ENCODE results near the gene ZC3H14. TPM values are rescaled to one million over a fixed set of nuclear protein-coding genes. Genes with fewer than 3 reads are reported as not detected.

Gene ZC3H14
- total and polyA plus RNA-seq, 10 of the 15 experiments (the other 5 are each of a cell fraction or from before 2014, with no cell fraction given), result 17.9 to 97.1 (median 47.6) TPM

DNA sequence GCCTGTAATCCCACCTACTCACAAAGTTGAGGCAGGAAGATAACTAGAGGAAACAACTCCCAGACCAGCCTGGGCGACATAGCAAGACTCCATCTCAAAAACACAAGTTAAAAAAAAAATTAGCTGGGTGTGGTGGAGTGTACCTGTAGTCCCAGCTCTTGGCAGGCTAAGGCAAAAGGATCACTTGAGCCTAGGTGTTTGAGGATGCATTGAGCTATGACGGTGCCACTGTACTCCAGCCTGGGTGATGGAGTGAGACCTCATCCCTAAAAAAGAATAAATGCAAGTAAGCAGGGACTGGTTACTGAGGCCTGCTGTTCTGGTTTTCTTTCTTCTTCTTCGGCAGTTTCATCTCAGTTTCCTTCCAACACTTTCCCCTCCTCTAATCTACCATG is 15.5 kb upstream of the ZC3H14 start:
- H3K79me2 ChIP-seq (ENCODE audit: control insufficient read depth, insufficient read depth, low read length), result no peaks in the 10 kb centered on the region
- H3K9ac ChIP-seq (ENCODE audit: control insufficient read depth, insufficient read depth, low read length), result no peak overlapping the region
- TF ChIP-seq BCLAF1 (IDR thresholded peaks at IDR 0.05), result no peak
- no peak for TF ChIP-seq GATAD2B (conservative IDR thresholded peaks at IDR 0.05; ENCODE audit: low read depth)
- TF ChIP-seq, protein P1, sequence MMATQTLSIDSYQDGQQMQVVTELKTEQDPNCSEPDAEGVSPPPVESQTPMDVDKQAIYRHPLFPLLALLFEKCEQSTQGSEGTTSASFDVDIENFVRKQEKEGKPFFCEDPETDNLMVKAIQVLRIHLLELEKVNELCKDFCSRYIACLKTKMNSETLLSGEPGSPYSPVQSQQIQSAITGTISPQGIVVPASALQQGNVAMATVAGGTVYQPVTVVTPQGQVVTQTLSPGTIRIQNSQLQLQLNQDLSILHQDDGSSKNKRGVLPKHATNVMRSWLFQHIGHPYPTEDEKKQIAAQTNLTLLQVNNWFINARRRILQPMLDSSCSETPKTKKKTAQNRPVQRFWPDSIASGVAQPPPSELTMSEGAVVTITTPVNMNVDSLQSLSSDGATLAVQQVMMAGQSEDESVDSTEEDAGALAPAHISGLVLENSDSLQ (IDR thresholded peaks at IDR 0.05), result no peak
- TF ChIP-seq NBN (IDR thresholded peaks at IDR 0.05), result no peak
- TF ChIP-seq CHD4 (IDR thresholded peaks at IDR 0.05), result no peak
- TF ChIP-seq ZBTB33 (IDR thresholded peaks at IDR 0.05), result no peak
- no peak for TF ChIP-seq KAT2A (conservative IDR thresholded peaks at IDR 0.05; ENCODE audit: control insufficient read depth, low read depth, low read length)
- TF ChIP-seq, protein P2, sequence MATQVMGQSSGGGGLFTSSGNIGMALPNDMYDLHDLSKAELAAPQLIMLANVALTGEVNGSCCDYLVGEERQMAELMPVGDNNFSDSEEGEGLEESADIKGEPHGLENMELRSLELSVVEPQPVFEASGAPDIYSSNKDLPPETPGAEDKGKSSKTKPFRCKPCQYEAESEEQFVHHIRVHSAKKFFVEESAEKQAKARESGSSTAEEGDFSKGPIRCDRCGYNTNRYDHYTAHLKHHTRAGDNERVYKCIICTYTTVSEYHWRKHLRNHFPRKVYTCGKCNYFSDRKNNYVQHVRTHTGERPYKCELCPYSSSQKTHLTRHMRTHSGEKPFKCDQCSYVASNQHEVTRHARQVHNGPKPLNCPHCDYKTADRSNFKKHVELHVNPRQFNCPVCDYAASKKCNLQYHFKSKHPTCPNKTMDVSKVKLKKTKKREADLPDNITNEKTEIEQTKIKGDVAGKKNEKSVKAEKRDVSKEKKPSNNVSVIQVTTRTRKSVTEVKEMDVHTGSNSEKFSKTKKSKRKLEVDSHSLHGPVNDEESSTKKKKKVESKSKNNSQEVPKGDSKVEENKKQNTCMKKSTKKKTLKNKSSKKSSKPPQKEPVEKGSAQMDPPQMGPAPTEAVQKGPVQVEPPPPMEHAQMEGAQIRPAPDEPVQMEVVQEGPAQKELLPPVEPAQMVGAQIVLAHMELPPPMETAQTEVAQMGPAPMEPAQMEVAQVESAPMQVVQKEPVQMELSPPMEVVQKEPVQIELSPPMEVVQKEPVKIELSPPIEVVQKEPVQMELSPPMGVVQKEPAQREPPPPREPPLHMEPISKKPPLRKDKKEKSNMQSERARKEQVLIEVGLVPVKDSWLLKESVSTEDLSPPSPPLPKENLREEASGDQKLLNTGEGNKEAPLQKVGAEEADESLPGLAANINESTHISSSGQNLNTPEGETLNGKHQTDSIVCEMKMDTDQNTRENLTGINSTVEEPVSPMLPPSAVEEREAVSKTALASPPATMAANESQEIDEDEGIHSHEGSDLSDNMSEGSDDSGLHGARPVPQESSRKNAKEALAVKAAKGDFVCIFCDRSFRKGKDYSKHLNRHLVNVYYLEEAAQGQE (IDR thresholded peaks at IDR 0.05; ENCODE audit: low read depth, low read length), result no peak
- no peak for TF ChIP-seq ZNF207 (IDR thresholded peaks at IDR 0.05; ENCODE audit: borderline replicate concordance)
- TF ChIP-seq TCF7 (IDR thresholded peaks at IDR 0.05; ENCODE audit: borderline replicate concordance), result no peak
- TF ChIP-seq NFXL1 (IDR thresholded peaks at IDR 0.05; ENCODE audit: borderline replicate concordance), result no peak
- no peak for TF ChIP-seq ZNF622 (IDR thresholded peaks at IDR 0.05)
- no peaks in the 10 kb centered on the region for H3K36me3 ChIP-seq (ENCODE audit: control insufficient read depth in 2 of 2, insufficient read depth in 2 of 2, low read length in 1 of 2)
- no peak overlapping the region for H2AFZ ChIP-seq (ENCODE audit: control insufficient read depth, low read depth, low read length)
- H4K20me1 ChIP-seq (ENCODE audit: control insufficient read depth, insufficient read depth), result no peaks in the 10 kb centered on the region
- peaks cover 0 to 6% of the 10 kb centered on the region in 2 experiments; a peak in 3 of 4 replicates for H3K27me3 ChIP-seq (replicated peaks in 1 of 2; ENCODE audit: control insufficient read depth in 2 of 2, insufficient read depth in 2 of 2, low read length in 1 of 2)
- RAD21 ChIA-PET (ENCODE audit: unreplicated experiment), result no interaction called here
- CTCF ChIA-PET, result interaction anchor here (0.7 kb wide), 1 partner anchor 8 kb away, joined by 3 read pairs; no protein-coding TSS in a partner anchor
- no peaks in the 10 kb centered on the region for H3K4me1 ChIP-seq (ENCODE audit: control insufficient read depth, insufficient read depth, low read length)
- no TSS peak for BruUV-seq (replicated peaks)
- no peak for FAIRE-seq
- no peak for ATAC-seq
- no peak for DNase-seq (ENCODE audit: low read depth, low spot score)
- H3K4me2 ChIP-seq (ENCODE audit: control insufficient read depth, insufficient read depth), result no peak overlapping the region
- H3K4me3 ChIP-seq, result no peak overlapping the region
- SMC1A ChIA-PET (ENCODE audit: uncharacterized antibody, unreplicated experiment), result no interaction called here
- no peak overlapping the region for H3K27ac ChIP-seq (ENCODE audit: control insufficient read depth, insufficient read depth)
- no peaks in the 10 kb centered on the region for H3K9me3 ChIP-seq (replicated peaks; ENCODE audit: control insufficient read depth, insufficient read depth, low read length)
- 41% methylated on average over 3 of the region's 3 CpGs for WGBS (ENCODE audit: insufficient coverage, insufficient replicate concordance, low lambda C conversion rate, missing lambda C conversion rate)
- intact Hi-C loops (cut with micrococcal nuclease; ENCODE audit: unreplicated experiment) (no loop called here), in situ Hi-C loops (cut with MboI) (no loop called here)
- POLR2A ChIA-PET, result interaction anchor here (0.7 kb wide), 1 partner anchor 589 kb away, joined by 3 read pairs; no protein-coding TSS in a partner anchor

Measured in GM12878 (cell line).